HPDE6-E6E7 (cell line): ENCODE data around the gene ZSWIM6.

Experiments used
- DNase-seq: peaks from one replicate; pipeline ENCODE4 v3.0.0; 2011; ENCODE audit warnings: missing footprints; ENCODE audit errors: extremely low spot score

ZSWIM6 gene

DNA sequence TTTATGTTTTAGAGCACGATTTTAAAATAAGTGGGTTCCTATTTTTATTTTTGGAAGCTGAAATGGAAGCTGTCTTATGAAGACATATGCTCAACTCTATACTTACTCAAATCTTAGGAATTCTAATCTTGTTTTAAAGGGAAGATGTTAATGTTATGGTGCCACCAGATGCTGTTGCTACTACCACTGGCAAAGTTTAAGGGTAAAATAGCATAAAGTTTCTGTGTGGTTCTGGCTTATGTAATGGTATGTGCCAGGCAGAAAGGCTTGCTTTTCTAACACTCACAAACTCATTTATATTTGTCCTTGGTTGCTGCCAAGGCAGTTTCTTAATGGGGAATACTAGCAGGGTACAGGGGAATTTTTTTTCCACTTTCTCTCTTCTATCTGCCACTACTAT, 204.9 kb downstream of the ZSWIM6 start:
- DNase-seq: no peak

DNA sequence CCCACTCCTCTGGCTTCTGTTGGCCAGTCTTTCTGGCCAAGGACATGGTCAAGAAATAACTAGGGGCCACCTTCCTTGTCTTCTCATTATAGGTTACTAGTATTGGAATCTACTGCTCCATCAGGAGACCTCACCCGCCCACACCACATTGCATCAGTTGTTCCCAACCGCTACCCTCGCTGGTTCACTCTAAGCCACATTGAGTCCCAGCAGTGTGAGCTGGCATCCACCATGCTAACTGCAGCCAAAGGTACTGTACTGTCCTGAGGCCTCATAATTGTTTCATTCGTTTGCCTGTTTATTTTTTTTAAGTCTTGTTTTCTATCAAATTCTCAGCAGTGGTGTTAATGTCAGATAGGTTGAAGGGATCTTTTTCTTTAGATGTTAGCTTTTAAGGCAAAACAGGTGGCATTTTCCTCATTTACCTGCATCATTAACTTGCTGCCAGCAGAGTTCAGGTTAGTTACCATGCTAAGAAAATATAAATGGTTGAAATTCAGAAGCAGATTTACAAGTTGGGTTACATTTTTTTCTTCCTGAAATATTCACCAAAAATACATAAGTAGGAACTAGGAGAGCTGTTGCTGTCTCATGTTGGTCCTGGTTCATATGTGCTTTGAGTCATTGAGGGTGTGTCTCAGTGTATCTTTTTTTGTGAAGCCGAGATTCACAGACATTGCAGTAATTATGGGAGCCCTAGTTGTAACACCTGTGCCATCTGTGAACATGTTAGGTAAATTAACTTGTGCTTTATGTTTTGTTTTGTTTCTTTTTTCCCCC, 206.9 kb downstream of the ZSWIM6 start:
- peak; percentile 23 for DNase-seq

DNA sequence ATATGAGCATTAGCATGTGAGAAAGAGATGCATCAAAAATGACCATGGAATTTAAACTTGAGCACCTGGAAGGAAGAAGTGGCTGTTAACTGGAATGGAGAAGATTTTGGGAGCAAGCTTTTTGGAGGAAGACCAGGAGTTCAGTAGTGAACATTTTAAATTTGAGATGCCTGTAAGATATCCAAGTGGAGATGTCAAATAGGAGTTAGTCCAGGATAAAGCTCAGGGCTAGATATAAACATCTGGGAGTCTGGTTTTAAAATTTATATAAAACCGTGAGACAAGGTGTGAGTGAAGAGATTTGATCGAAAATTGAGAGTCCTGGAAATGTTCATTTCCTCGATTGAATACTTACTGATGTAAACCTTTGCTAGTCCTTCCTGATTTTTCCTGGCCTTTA, 217.5 kb downstream of the ZSWIM6 start:
- no peak for DNase-seq

DNA sequence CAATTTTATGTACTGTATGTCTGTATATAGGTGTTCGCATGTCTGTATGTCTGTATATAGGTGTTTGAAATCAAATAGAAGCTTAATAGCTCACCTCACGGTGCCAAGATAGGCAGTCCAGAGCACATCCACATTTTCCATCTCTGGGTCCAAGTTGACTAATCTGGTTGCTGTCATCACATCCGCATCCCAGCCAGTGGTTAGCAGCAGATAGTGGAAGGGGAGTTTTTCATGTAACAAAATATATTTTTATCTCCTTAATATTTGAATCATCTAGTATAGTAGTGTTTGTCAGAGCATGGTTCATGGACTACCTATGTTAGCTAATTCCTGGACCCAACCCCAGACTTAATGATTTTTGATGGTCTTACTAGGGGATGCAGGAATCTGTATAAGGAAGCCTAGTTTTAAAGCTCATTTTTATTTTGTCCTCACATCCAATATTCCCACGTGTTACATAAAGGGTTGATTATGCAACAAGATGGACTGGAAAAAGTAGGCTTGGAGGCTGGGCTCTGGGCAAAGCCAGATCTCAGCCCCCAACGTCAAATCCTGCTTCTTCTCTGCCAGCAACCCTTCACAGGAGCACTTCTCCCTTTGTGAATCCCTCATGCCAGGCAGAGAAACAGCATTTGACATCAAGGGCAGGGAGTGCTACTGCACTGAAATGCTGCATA, 219.7 kb downstream of the ZSWIM6 start:
- DNase-seq: no peak

DNA sequence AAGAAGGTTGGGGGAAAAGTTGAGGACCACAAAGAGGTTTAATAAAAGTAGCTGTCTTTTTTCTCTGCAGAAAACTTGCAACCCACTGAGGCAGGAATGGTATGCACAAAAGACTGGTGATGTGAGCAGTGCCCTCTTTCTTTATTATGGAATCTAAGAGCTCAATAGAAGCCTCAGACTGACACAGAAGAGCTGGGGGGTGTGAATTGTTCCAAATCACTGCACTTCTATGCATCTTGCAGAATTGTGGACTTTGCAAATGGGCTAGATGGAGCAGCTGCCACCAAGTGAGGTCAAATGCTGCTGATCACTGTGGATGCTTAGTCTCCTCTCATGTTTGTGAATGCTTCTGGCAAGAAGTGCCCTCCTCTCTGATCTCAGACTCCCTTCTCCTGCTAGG, 227.1 kb downstream of the ZSWIM6 start:
- DNase-seq: no peak

DNA sequence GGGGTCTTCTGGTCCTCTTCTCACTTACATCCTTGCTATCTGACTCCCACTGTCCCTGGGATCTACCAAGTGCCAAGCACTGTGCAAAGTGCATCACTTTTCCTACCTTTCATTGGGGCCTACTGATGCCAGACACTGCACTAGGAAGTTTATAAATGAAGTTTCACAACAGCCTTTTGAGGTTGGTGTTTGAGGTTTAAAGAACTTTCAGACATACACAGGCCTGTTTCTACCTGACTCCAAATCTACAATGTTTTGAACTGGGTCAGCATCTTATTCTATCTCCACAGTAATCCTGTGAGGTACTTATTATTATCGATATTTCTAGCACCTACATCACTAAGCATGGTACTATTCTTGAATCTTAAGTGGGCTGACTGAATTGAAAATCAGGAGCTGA, 227.7 kb downstream of the ZSWIM6 start:
- no peak for DNase-seq

DNA sequence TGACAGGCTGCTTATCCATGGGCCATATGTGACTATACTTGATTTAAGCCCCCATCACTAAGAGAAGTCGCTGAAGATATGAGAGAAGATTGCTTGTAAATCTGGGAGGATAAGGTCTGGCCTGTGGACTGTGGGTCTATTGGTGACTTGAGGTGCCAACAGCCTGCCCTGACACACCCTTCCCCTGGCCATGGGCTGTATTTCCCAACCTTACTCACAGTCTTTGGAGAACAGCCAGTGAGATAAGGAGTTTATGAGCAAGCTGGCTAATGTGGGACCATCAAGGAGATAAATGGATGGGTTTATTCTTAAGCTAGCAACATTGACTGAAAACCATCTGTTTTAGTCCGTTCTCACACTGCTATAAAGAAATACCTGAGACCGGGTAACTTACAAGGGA, 231.3 kb downstream of the ZSWIM6 start:
- no peak for DNase-seq

DNA sequence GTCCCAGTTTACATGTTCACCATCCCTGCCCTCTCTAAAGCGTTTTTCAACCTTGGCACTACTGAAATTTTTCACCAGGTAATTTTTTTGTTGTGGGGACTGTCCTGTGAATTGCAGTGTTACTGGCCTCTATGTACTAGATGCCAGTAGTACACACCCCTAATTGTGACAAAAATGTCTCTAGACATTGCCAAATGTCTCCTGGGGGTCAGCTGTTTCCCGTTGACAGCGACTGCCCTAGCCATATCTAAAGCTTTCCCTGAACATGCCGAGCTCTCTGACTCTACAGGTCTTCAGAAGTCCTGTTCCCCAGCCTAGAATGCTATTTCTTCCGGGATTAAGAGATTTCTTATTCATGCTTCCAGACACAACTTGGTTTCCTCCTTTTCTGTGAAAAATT, 235.3 kb downstream of the ZSWIM6 start:
- DNase-seq: no peak

DNA sequence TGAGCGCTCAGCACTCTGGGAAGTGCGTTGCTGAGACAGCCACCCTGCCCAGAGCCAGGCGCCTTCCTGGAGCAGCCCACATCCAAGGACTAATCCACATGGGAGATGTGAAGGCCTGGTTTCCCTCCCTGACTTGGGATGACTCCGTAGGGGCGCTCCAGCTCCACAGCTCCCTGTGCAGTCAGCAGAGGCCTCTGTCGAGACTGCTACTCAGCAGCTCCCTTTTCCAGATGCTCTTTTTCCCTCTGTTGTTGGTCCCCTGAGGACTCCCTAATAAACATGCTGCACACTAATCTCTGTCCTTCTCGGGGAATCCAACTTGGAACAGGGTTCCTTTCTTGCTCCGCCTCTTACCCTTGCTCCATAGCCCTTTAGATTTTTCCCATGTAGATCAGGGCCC, 237.3 kb downstream of the ZSWIM6 start:
- no peak for DNase-seq

DNA sequence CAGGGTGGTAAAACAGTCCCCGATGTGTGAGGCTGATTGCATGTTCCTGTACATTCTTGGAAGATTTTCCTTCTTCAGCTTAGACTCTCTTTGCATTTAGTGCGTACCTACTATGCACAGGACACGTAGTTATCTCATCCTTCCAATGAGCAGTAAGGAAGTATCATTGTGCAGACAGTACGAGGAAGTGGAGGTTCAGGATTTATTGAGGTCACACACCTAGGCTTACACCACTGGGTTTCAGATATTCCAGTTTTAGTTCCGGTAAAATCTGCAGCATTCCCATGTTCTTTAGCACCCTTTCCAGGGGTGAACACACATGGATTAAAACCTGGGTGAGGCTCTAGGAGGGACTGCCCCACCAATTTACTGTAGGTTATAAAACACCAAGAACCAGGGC, 238.7 kb downstream of the ZSWIM6 start:
- no peak for DNase-seq

DNA sequence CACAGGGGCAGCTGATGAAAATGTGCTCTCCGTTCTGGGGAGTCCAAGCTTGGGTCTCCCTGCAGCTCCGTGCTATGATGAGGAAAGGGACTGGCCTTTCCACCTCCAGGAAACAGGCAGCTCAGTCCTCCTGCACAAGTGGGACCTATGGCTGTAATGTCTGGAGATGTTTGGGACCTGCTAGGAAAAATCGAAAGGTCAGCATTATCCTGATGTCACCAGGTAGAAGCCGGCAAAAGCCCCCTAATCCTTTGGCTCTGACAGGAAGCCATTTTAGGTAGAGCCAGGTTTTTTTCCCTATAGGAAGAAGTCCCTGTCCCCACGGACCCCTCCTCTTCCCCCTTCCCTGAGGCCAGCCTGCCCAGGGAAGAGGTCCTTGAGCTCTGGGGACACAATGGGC, 240.9 kb downstream of the ZSWIM6 start:
- no peak for DNase-seq

DNA sequence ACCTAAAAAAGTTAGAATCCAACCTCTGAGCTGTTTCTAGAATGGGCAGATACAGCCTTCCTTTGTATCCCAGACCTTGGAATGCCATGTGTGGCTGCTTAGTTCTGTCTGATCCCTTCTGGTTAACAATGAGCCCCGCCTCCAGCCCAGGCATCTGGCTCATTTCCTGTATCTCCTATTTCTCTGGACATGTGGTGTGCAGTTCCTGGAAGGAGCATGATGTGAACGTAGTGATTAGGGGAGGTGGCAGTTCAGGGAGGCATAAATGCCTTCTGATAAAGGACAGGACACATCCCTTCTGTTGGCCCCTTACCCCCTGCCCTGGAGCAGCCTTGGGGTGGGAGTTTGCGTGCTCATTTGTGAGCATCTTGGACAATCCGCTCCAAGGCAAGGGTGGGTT, 243.0 kb downstream of the ZSWIM6 start:
- DNase-seq: peak; percentile 21

DNA sequence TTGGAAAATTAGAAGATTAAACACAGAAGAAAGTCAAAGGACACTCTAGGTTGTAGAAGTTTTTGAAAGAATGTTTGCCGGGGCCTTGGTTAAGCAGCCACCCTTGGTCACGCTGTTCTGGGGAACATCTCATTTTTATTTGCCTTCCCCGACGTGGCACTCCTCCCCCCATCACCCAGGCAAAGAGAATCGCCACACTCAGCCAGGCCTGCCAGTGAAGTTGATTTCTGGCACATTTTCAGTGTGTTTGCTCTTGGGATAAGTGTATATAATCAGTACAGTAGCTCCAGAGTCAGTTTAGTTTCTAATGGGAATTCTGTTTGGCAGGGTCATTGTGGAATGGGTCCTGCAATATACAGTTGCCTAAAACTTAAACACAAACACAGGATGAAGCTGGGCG, 243.5 kb downstream of the ZSWIM6 start:
- no peak for DNase-seq

DNA sequence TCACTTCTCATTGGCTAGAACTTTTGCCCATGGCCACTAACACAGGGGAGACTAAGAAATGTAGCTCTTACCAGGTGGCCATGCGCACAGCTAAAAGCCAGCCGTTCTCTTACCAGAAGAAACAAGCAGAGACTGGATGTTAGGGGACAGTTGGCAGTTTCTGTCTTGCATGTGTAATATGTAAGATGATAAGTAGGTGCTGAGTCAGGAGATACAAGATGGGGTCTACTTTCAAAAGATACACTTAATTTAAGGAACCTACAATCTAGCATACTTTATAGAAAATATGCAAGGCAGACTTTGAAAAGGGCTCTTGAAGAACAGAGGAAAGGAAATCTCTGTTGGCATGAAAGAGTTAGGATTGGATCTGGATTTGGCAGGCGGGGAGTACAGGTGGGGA, 244.5 kb downstream of the ZSWIM6 start:
- DNase-seq: no peak

DNA sequence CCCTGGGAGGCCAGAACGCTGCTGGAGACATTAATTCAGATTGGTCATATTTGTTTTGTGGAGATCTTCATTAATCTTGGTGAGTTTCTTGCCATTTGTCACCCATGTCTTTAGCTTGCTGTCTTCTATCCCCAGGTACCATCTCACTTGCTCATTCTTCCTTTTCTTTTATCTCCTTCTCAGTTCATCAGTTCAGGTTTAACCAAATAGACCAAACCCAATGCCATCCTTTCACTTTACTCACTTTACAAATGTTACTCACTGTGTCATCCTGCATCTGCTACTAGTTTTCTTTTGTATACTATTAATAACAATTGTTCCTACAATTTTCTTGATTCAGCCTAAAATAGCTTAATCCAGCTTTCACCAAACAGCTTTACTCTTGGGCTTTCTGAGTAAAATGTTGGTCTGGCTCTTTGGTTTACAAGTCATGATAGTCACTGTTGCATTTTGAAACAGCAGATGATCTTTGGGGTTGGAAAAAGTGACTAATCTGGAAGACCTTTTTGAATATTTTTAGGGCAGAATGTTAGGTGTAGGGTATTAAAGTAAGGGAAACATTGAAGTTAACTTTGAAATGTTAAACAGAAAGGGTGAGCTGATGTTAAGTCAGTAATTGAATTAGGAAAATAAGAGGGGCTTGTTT, 246.9 kb downstream of the ZSWIM6 start:
- DNase-seq: no peak

DNA sequence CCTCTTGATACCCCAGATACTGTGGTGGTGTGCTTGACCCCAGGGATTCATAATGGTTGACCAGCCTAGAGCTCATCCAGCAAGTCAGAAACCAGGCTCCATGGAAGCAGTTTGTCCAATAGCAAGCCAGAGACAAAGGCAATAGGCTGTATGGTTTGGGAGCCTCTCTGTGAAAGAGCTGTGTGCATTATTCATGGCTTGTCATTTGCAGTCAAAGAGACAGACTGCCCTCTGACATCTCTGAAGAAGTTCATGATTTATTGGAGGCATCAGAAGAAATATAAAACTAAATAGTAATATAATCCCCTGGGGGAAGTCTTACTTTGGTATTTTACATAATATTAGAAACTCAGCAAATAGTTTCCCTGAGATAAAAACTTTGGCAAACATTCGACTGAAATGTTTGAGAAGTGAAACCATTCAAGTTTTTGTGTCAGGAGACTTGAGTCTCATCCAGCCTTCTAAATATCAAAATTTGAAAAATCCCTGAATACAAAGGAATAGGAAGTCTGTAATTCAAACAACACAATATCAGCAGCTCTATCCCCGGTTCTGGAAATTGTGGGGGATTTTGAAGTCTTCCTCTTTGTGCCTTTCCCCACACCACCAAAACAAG, 250.3 kb downstream of the ZSWIM6 start:
- DNase-seq: no peak

DNA sequence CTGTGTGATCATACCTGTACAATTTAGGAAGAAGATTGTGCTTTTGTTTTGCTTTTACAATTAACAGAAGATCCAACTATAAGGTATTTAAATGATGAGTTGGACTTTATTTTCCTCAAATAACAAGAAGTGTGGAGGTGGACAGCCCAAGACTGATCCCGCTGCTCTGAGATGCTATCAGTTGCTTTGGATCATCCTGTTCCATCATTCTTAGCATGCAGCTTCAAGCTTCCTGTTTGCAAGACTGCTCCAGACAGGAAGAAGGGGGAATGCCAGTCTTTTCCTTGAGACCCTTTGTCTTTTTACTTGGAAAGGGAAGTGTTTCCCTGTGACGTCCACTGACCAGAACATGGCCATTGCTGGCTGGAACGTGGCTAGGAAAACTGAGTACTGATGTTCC, 250.8 kb downstream of the ZSWIM6 start:
- no peak for DNase-seq

DNA sequence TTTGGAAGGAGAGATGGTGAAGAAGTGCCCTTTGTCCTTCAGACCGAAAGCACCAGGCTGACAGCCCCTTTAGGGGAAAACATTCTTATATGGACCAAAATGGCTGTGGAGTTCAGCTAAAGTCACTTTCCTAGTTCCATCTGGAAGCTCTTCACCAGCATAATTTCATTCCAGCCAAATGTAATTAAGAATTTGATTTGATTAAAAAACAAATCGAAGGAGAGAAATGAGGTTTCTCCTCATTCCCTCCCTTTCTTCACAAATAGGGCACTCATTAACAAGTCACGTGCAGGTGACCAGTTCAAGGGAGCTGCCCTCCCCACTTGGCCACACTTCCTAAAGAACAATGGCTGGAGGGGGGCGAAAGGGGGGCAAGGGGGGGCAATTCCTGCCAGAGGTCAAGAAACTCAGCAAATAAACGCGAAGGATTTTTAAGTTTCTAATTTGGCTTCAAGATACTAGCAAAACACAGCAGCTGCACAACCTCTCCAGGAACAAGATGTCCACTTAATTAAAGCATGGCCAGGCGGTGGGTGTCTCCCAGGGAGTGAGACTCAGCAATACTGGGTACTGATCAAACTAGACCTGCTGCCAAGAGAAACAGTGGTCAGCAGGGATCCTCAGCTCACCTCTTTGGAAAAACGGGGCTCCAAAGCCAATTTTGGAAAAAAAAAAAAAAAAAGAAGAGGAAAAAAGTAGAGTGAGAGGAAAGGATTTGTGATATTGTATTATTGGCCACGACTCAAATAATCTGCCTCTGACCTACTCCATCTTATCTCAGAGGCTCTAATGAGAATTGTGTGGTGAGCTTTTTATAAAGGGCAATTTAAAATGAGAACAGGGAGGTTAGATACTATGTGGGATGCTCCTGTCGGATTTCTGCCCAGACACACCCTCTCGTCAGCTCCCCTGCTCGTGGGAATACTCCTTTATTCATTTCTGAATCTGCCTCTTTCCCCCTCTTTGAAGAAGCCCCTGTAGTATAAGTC, 254.3 kb downstream of the ZSWIM6 start:
- no peak for DNase-seq

DNA sequence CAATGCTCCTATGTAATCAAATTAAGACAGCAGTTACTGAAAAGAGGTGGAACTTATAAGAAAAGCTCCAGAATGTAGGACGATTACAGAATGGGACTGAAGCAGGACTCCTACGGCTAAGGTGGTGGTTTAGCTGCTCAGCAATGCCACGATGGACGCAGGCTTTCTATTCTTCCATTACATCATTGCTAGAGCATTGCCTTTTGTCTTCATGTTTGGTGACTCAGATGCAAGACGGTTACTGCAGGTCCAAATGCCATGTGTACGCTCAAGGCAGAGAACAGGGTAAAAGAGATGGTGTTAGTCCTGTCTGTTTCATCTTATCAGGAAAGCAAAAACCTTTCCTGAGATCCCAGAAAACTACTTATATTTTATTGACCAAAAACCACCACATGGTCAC, 255.1 kb downstream of the ZSWIM6 start:
- no peak for DNase-seq

DNA sequence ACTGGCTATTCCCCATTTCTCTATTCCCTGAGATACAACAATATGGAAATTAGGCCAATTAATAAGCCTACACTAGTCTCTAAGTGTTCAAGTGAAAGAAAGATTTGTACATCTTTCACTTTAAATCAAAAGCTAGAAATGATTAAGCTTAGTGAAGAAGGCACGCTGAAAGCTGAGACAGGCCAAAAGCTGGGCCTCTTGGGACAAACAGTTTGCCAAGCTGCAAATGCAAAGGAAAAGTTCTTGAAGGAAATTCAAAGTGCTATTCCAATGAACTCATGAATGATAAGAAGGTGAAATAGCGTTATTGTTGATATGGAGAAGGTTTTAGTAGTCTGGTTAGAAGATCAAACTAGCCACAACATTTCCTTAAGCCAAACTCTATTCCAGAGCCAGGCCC, 256.2 kb downstream of the ZSWIM6 start:
- no peak for DNase-seq

DNA sequence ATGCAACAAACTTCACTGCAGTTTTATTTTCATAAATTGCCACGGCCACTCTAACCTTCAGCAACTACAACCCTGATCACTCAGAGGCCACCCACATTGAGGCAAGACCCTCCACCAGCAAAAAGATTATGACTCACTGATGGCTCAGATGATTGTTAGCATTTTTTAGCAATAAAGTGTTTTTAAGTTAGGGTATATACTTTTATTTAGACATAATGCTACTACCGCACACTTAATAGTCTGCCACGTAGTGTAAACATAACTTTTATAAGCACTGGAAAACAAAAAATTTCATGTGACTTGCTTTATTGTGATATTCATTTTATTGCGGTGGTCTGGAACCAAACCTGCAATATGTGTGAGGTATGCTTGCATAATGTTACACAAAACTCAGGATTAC, 257.9 kb downstream of the ZSWIM6 start:
- no peak for DNase-seq
